Measurements from ENCODE around the gene ANXA6.
"Not testable (repeated sequence)": the region's sequence is repeated elsewhere in the genome, so short reads cannot be mapped to it uniquely, and the experiment has no call there.

Gene ANXA6

DNA sequence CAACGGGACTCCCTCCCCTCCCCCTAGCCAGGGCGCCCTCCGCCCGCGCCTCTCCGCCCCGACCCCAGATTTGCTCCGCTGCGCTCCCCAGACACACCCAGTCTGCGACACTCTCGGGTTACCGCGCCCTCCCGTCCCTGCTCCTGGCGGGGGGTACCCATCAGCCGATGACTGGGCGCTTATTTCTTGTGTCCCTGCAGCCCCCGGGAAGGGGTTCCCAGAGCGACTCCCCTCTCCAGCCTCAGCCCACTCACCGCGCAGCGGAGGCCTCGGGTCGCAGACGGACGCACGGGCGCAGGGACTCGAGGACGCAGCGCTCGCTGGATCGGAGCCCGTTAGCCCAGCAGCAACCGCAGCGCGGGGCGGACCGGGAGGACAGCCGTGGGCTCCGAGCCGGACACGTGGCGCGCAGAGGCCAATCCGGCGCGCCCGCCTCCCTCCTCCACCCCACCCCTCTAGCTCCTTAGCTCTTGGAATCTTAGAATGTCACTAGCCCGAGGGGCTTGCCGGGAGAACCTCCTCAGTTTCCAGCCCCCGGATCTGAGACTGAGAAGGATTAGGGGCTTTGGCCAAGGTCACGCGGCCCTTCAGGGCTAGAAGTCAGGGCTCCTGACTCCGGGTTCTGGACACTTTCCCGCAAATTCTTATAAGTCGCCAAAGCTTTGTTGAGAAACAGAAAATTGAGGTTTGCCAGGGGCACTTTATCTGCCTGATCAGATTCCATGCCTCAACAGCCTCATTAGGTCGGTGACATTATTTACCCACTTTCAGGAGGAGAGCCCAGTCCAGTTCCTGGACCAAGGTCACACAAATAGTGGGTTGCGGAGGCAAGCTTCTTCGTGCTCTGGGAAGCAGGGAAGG is at the start of gene ANXA6:
TSS of gene ANXA6 (minus strand) at position 354 of the 861 bp plus-strand sequence. CDS start 9,878 bp downstream, outside the sequence.
- no peak for DNase-seq

DNA sequence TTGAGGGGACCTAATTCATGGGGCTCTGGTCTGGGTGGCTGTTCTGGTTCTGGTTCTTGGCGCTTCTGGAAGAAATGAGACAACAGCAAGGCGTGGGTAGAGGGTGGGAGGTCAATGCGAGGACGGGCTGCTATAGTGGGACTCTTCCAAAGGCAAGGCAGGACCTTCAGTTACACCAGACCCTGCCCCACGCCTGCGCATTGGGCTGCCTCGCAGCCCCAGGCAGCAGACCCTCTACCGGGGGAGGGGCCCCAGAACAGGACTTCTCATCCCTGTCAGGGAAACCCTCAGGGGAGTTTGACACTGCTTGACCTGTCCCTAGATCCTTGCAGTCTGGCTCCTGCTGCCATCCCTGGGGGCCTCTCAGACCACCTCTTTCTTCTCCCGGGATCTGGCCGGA is 47.8 kb upstream of the ANXA6 start:
- DNase-seq: no peak

DNA sequence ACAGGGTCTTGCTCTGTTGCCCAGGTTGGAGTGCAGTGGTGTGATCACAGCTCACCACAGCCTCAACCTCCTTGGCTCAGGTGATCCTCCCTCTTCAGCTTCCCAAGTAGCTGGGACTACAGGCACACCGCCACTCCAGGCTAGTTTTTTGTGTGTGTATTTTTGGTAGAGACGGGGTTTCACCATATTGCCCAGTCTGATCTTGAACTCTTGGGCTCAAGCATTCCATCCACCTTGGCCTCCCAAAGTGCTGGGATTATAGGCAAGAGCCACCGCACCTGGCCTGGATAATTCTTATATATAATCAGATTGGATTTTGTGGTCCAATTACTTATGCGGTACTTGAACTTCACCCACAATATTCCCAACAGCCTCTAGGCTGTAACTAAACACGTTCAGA is 46.5 kb upstream of the ANXA6 start:
- no peak for DNase-seq

DNA sequence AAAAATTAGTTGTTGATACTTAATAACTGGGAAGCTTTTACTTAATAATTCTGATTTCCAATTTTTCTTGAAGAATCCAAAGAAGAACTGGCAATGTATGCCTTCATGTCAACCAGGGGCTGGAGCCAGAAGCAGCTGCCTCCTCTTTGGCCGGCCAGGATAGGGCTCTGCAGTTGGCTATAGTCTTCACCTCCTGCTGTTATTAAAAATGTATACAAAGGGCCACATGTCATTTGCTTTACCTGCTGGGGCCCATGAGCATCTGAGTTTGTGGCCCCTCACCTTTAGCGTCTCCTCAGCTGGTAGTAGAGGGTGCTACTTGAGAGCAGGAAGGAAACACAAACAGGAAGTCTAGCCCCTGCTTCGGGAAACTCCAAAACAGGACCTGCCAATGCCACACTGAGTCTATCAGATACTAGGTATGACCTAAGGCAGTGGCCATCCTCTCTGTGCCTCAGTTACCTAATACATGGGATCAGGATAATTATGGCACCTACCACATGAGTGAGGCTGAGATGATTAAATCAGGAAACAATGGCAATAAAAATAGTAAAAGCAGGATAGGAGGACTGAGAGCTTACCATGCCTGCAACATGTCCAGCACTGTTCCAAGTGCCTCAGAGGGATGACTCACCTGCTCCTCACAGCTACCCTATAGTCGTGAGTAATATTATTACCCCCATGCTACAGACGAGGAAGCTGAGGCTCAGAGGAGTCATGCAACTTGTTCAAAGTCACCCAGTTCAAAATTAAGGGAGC is 45.0 kb upstream of the ANXA6 start:
- DNase-seq: no peak

DNA sequence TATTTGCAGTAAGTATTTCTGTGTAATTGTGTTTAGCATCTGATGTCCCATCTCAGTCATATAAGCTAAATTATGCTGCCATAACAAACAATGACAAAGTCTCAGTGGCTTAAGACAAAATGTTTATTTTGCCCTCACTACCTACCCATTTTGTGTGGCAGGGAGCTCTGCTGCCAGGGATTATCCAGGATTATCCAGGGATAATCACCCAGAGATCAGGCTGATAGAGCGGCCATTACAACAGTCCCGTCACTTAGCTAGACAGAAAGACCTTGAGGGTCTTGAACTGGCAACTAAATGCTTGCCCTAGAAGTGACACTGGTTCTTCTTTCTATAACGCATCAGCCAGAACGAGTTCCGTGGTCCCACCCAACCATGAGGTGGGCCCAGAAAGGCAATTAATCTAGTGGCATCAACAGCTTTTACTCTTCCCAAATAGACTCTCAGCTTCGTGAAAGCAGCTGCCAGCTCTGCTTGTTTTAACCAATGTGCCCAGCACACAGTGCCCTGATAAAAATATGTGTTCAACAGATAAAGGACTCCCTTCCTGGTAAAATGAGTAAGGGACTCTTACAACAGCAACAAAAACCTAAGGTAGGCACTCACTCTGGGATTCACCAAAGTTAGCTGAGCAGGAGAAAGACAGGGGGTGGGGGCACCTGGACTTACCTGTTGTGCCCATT is 43.5 kb upstream of the ANXA6 start:
- DNase-seq: no peak

DNA sequence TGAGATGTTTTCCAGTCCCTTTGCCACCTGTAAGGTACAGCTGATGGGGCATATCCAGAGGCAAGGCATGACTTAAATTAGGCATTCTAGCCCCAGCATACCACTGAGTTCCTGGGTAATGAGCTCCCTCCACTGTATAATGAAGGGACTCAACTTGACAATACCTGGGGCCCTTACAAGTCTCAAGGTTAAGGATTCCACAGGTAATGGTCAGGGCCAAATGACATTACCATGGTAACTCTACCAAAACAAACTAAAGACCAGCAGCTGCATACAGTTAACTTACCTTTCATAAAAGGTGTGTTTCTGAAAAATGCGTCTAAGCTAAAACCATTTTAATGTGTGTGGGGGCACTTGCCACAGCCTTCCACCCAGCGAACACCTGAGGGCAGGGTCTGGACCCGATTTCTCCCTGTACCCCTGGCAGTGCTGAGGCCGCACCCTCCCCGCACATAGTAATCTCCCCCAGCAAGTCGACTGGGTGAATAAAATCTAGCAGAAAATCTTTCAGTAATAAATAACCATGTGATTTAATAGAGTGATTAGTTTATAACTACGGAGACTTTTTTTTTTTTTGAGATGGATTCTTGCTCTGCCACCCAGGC is 42.1 kb upstream of the ANXA6 start:
- DNase-seq: no peak

DNA sequence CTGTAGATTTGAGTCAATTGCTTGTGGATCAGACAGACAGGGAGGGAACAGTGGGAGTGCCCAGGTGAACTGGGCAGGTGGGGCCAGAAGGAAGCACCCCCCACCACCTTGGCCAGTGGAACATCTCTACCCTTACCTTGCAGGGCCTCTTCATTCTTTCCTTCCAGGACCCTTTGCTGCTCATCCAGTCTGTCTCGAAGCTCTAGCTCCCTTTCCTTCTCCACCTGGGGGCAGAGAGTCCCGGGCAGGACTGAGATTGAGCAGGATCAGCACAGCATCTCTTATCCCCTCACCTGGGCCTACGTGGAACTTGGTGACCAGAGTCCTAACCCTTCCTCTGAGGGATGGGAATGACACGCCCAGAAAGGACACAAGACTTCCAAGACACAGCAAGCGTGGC is 41.3 kb upstream of the ANXA6 start:
- no peak for DNase-seq

DNA sequence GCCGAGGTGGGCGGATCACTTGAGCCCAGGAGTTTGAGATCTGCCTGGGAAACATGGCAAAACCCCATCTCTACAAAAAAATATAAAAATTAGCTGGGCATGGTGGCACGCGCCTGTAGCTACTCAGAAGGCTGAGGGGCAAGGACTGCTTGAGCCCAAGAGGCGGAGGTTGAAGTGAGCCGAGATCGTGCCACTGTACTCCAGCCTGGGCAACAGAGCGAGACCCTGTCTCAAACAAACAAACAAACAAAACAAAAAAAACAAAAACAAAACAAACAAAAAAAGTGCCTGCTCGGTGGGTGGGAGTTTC is 39.7 kb upstream of the ANXA6 start:
- DNase-seq: not testable (repeated sequence)

DNA sequence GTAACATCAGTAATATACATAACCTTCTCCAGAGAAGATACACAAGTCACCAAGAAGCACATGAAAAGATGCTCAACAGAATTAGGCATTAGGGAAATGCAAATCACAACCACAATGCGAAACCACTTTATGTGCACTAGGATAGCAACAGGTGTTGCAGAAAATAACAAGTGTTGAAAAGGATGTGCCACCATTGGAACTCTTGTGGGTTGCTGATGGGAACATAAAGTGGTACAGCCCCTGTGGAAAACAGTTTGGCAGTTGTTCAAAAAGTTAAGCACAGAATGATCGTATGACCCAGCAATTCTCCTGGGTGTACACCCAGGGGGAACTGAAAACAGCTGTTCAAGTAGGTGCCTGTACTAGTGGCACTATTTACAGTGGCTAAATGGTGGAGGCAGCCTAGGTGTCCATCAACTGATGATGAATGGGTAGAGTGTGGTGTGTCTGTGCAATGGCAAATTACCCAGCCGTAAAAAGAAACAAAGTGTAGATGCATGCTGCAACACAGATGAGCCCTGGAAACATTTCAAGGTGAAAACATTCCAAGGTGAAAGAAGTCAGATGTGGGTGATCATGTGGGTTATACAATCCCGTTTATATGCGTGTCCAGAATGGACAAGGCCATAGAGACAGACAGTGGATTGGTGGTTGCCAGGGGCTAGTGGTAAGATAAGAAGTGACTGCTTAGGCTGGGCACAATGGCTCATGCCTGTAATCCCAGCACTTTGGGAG is 39.1 kb upstream of the ANXA6 start:
- no peak for DNase-seq

DNA sequence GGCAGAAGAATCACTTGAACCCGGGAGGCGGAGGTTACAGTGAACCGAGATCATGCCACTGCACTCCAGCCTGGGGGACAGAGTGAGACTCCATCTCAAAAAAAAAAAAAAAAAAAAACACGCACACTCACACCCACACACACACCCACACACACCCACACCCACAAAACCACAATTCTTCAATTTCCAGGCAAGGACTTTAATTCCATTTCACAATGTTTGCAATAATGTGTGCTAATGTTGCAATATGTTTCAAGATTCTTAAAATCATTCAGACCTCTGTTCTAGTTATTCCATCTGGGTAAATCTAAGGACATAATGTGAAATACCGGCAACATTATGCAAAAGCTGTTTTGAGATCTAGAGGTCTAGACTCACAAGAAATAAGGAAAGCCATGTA is 38.0 kb upstream of the ANXA6 start:
- DNase-seq: no peak

DNA sequence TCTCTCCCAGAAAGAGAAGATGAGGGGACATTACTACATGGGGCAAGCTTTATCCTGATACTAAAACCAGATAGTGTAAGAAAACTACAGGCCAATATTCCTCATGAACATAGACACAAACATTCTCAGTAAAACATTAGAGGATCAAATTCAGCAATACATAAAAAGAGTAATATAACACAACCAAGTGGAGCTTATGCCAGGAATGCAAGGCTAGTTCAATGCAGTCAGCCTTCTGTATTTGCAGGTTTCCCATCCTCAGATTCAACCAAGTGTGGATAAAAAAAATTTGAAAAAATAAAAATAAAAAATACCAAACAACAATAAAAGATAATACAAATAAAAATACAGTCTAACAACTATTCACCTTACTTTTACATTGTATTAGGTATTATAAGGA is 35.0 kb upstream of the ANXA6 start:
- DNase-seq: no peak

DNA sequence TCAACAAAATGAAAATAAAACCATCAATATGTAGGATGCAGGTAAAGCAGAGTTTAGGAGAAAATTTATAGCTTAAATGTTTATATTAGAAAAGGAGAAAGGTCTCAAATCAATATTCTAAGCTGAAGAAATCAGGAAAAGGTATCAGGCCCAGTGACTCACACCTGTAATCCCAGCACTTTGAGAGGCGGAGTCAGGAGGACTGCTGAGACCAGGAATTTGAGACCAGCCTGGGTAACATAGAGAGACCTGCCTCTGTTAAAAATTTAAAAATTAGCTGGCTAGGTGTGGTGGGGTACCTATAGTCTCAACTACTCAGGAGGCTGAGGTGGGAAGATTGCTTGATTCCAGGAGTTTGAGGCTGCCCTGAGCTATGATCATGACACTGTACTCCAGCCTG is 34.1 kb upstream of the ANXA6 start:
- no peak for DNase-seq

DNA sequence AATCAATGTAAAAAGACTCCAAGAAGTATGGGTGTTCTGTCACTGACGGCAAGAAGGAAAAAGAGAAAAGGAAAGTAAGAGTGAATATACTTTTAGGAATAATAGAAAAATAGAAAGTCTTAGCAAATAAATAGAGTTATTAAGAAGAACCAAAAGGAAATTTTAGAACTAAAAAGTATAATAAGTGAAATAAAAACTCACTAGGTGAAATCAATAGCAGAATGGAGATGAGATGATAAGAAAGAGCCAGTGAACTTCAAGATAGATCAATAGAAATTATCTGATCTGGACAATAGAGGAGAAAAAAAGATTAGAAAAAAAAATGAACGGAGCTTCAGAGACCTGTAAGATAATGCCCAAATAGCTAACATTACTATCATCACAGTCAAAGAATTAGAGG is 31.6 kb upstream of the ANXA6 start:
- no peak for DNase-seq

DNA sequence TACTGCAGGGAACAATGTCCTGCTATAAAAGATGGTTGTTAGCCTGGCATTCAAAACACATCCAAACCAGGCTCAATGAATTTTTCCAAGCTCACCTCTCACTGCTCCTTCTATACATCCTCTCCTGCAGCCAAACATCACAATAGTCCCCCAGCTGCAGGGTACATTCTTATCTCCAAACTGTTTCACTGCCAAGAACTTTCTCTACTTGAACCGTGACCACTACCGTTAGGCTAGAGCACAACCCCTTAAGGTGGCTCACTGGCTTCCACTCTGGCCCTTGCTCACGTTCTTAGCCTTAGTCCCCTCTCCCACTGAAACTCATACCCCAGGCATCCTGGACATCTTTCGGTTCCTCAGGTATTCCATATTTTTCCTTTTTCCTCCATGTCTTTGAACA is 29.0 kb upstream of the ANXA6 start:
- DNase-seq: no peak

DNA sequence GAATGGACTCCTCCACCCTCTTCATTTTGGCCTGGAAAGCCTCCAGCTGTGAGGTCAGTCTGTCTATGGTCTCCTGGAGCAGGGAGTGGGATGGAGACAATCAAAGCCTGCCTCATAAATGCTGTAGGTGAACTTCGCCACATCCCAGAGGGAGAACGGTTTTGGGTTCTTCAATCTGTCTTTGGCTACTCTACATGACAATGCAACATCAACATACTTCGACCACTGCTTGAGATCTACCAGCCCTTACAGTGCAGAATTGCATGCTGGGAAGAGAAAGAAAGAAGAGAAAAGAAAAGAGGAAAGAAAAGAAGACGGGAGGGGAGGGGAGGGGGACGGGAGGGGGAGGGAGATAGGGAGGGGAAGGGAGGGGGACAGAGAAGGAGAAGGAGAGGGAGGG is 28.5 kb upstream of the ANXA6 start:
- DNase-seq: no peak

DNA sequence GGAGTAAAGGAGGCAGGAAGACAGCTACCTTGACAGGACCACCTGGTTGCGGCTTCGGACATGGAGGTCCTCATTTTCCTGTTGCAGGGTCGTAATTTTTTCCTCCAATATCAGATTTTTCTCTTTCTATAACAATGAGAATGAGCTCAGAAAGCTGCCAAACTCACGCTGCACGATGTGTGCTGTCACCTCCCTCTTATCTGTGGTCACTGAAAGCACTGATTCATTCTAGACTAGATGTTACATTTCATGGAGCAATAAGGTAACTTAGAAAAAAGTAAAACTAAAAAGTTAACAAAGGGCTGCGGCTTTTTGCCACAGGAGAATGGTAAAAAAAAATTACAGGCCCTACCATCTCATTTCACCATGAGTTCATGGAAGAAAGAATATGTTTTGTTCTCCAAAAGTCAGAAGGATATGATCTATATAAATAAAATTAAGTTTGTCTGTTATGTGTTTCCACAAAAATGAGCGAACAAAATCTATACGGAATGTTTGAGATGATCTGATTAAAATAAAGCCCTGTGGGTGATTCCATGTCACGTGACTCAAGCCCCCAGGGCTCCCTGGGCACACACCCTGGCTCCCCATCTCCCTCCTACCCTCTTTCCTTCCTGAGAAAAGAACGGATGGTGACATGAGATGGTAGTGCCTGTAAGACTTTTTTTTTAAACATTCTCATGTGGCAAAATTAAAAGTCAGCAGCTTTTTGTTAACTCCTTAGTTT is 26.9 kb upstream of the ANXA6 start:
- no peak for DNase-seq

DNA sequence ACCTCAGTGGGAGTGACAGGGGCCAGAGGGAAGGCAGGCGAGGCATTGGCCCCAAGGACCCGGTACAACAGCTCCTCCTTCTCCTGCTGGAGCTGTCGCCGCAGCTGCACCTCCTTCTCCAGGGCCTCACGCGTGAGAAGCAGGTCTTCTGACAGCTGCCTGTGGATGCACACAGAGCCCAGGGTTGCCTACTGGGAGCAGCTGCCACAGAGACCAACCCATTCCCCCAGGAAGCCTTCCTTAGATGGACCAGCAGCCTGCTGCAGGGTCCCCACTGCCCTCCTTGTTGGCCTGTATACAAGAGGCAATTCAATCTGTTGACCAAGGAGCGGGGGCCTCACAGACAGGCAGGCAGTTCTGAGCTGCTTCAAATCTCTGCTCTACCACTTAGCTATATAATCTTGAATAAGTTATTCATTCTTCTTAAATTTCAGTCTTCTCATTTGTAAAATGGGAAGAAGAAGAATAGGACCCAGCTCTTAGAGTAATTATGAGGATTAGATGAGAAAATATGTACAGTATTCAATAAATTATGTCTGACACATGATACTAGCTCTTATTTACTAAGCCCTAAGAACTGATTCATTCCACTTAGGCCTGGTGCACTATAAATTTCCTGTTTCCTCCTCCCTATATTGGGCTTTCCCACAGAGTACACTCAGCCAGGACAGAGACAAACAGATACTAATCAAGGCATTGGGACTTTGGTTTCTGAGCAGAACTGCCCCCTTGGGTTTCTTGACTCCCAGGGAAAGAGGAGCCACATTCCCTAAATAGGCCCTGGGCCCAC is 26.1 kb upstream of the ANXA6 start:
- DNase-seq: no peak

DNA sequence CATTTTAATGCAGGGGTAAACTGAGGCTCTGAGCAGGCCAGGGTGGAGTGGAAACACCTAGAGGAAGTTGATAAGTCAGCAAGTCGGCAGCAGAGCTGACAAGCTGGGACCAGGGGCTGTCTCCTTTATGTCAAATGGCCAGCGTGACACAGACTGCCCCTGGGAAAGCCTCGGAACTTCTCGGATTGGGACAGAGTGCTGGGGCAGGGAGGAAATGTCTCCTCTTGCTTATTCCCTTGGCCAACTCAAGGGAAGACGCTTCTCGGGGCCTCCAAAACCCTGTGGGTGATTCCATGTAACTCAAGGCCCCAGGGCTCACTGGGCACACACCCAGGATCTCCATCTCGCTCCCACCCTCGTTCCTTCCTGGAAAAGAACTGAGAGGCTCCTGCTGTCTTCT is 25.4 kb upstream of the ANXA6 start:
- DNase-seq: no peak

DNA sequence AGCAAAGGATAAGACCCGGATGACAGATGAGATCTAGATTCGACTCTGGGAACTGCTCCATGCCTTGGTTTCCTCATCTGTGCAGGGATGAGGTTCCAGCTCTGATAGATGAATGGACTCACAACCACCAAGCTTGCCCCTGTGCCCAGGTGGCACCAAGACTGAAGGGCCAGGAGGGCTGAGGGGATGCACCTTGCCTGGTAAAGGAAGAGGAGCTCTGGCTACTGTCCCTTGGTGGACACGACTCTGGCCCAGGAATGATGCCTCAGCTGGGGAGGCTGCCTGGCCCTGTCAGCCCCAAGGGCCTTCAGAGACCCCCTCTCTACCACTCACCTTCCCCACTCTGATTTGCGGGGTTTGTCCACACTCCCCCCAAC is 24.9 kb upstream of the ANXA6 start:
- DNase-seq: no peak

DNA sequence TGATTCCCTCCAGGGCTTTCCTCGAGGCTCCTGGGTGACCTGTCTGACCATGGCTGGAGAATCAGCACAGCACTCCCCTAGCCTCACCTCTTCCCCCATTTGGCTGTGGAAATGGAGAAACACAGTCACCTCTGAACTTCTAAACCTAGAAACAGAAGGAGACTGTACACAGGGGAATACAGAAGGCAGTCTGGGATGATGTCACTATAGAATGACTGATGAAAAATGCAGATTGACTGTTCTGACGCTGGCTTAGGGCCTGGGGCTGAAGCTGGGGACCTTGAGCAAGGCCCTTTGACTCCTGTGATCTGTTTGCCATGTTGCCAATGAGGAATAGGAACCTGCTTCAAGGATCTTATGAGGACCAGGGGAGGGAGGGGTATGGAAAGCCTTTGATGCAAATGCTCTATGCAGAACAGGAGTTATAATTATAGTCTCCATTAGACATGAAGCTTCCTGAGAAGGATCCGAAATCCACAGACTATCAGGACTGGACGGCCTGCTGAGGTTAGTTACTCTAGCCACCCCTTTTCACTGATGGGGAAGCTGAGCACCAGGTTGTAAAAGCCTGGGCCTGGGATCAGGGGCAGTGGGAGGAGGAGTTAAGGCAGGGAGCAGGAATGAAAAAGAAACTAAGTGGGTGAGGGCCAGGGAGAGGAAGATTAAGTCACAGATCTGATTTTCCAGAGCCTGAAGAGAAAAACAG is 24.4 kb upstream of the ANXA6 start:
- no peak for DNase-seq

DNA sequence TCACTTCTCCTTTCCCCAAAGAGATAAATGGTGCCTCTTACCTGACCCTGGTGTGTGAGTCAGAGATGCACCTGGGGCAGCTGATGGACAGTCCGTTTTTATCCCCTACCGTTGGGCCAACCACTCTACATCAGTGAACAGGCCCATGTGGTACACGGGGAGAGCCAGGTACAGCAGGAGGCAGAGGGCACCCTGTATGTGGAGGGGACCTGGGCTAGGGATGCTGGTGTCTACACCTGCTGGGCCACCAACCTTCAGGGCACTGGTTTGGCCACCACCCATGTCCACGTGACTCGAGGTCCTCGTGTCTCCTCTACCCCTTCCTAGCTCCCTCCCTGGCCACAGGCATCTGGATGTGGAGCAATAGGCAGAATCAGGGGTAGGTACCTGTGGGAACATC is 22.7 kb upstream of the ANXA6 start:
- no peak for DNase-seq

Data from NCI-H1694 (cell line).